ENCODE results near the gene C6.

GRCh38 chr5:41194339-41194738 lies 19.0 kb downstream of the C6 start:
- no peak for TF ChIP-seq MYC (IDR thresholded peaks at IDR 0.05; ENCODE audit: insufficient read depth, insufficient read length, insufficient replicate concordance, low read length, severe bottlenecking)
- TF ChIP-seq POLR2AphosphoS5 (IDR thresholded peaks at IDR 0.05; ENCODE audit: low read length) = no peak
- TF ChIP-seq, protein P1, sequence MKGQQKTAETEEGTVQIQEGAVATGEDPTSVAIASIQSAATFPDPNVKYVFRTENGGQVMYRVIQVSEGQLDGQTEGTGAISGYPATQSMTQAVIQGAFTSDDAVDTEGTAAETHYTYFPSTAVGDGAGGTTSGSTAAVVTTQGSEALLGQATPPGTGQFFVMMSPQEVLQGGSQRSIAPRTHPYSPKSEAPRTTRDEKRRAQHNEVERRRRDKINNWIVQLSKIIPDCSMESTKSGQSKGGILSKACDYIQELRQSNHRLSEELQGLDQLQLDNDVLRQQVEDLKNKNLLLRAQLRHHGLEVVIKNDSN (IDR thresholded peaks at IDR 0.05; ENCODE audit: borderline replicate concordance, extremely low read length, insufficient read depth, low read depth, low read length) = no peak
- no peak for TF ChIP-seq SIN3A (IDR thresholded peaks at IDR 0.05; ENCODE audit: low read depth, low read length)
- TF ChIP-seq BRCA1 (IDR thresholded peaks at IDR 0.05; ENCODE audit: low read depth, low read length) = no peak
- TF ChIP-seq, protein P2, sequence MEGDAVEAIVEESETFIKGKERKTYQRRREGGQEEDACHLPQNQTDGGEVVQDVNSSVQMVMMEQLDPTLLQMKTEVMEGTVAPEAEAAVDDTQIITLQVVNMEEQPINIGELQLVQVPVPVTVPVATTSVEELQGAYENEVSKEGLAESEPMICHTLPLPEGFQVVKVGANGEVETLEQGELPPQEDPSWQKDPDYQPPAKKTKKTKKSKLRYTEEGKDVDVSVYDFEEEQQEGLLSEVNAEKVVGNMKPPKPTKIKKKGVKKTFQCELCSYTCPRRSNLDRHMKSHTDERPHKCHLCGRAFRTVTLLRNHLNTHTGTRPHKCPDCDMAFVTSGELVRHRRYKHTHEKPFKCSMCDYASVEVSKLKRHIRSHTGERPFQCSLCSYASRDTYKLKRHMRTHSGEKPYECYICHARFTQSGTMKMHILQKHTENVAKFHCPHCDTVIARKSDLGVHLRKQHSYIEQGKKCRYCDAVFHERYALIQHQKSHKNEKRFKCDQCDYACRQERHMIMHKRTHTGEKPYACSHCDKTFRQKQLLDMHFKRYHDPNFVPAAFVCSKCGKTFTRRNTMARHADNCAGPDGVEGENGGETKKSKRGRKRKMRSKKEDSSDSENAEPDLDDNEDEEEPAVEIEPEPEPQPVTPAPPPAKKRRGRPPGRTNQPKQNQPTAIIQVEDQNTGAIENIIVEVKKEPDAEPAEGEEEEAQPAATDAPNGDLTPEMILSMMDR (IDR thresholded peaks at IDR 0.05 in 2 of 3, conservative IDR thresholded peaks at IDR 0.05 in 1 of 3; ENCODE audit: control insufficient read depth in 2 of 3, extremely low read depth in 1 of 3, insufficient read depth in 1 of 3, low read depth in 3 of 3, low read length in 3 of 3) = no peak
- TF ChIP-seq FOXM1 (IDR thresholded peaks at IDR 0.05; ENCODE audit: low read depth, low read length) = no peak
- no peak for TF ChIP-seq SRF (IDR thresholded peaks at IDR 0.05; ENCODE audit: low read depth in 2 of 2, low read length in 2 of 2)
- TF ChIP-seq ZSCAN29 (IDR thresholded peaks at IDR 0.05) = no peak
- TF ChIP-seq POLR2A (IDR thresholded peaks at IDR 0.05; ENCODE audit: low read depth, low read length) = no peak
- no peak for TF ChIP-seq PML (IDR thresholded peaks at IDR 0.05; ENCODE audit: low read length)
- no peak for TF ChIP-seq FOXK2 (IDR thresholded peaks at IDR 0.05)
